ENCODE measurements around the gene UNC5C. TPM values are rescaled to one million over a fixed set of nuclear protein-coding genes. Genes with fewer than 3 reads are reported as not detected.

Gene UNC5C
- total and polyA plus RNA-seq, 4 donors, result 0.27 to 1.2 (median 0.78) TPM

- Histone ChIP-seq H3K9me3 (ENCODE audit: control insufficient read depth in 4 of 4, low read length in 3 of 4) (no peaks in the 10 kb centered on the region), H3K27ac (ENCODE audit: low read depth in 1 of 2, low read length in 2 of 2) (no peak overlapping the region), H3K4me1 (ENCODE audit: control insufficient read depth in 4 of 4, insufficient read depth in 4 of 4, low read length in 3 of 4) (peaks cover 0 to 15% (median 3%) of the 10 kb centered on the region in 4 donors), H3K9ac (ENCODE audit: low read depth in 1 of 2, low read length in 2 of 2) (no peak overlapping the region), H3K4me3 (ENCODE audit: low read depth in 1 of 3, low read length in 3 of 3) (no peak overlapping the region), H3K36me3 (ENCODE audit: control insufficient read depth in 4 of 4, insufficient read depth in 3 of 4, low read depth in 1 of 4, low read length in 3 of 4) (no peaks in the 10 kb centered on the region), H3K27me3 (ENCODE audit: control insufficient read depth in 4 of 4, insufficient read depth in 4 of 4, low read length in 3 of 4) (no peaks in the 10 kb centered on the region)
- TF ChIP-seq FOXA1 (IDR thresholded peaks at IDR 0.05) (no peak), ZBTB33 (IDR thresholded peaks at IDR 0.05) (no peak), HNF4G (IDR thresholded peaks at IDR 0.05) (no peak), MAX (IDR thresholded peaks at IDR 0.05) (no peak), GABPA (IDR thresholded peaks at IDR 0.05 in 1 of 2, conservative IDR thresholded peaks at IDR 0.05 in 1 of 2) (no peak), ATF3 (IDR thresholded peaks at IDR 0.05) (no peak), CTCF (IDR thresholded peaks at IDR 0.05; ENCODE audit: low read depth, low read length, missing input control) (no peak), SP1 (IDR thresholded peaks at IDR 0.05) (no peak), YY1 (IDR thresholded peaks at IDR 0.05) (no peak), FOXA2 (IDR thresholded peaks at IDR 0.05) (no peak), EGR1 (IDR thresholded peaks at IDR 0.05; ENCODE audit: low read depth in 2 of 2) (no peak), TAF1 (conservative IDR thresholded peaks at IDR 0.05) (no peak), JUND (IDR thresholded peaks at IDR 0.05) (no peak), RAD21 (IDR thresholded peaks at IDR 0.05) (no peak), REST (IDR thresholded peaks at IDR 0.05) (no peak), HNF4A (conservative IDR thresholded peaks at IDR 0.05) (no peak), NR2F2 (IDR thresholded peaks at IDR 0.05) (no peak)
- 76% methylated on average over 2 of the region's 2 CpGs for WGBS
- no peak for DNase-seq (ENCODE audit: low spot score)
Measured at GRCh38 chr4:95251568-95251967, 297.2 kb downstream of the UNC5C start.
